HEK293 (cell line): ENCODE measurements around the gene GRID2.

Source experiments
- KLF9 ChIP-seq: fragments of 450-650 bp; formaldehyde crosslinking; IDR thresholded peaks from 2 replicates; pipeline ENCODE4 v1.5.1; 2016; ENCODE audit warnings: missing biosample characterization, missing genetic modification characterization, low read depth
- MYNN ChIP-seq: fragments of 450-650 bp; formaldehyde crosslinking; IDR thresholded peaks from 2 replicates; pipeline ENCODE4 v1.5.1; 2016; ENCODE audit warnings: missing biosample characterization, missing genetic modification characterization, borderline replicate concordance
- SCRT2 ChIP-seq: fragments of 450-650 bp; formaldehyde crosslinking; IDR thresholded peaks from 2 replicates; pipeline ENCODE4 v1.5.1; 2016; ENCODE audit warnings: missing biosample characterization, missing genetic modification characterization
- SETDB1 ChIP-seq: IDR thresholded peaks from one replicate; pipeline ENCODE4 v1.6.1; 2017; ENCODE audit warnings: mild to moderate bottlenecking, low read length, moderate library complexity, mixed read lengths; ENCODE audit not compliant: insufficient read length
- YY1 ChIP-seq: fragments of 450-650 bp; formaldehyde crosslinking; IDR thresholded peaks from 2 replicates; pipeline ENCODE4 v1.5.1; 2018; ENCODE audit warnings: missing biosample characterization, missing genetic modification characterization
- ZNF37A ChIP-seq: fragments of 450-650 bp; IDR thresholded peaks from 2 replicates; pipeline ENCODE4 v1.5.1; 2018; ENCODE audit warnings: missing biosample characterization, missing genetic modification characterization
- ZNF544 ChIP-seq: fragments of 450-650 bp; formaldehyde crosslinking; IDR thresholded peaks from 2 replicates; pipeline ENCODE4 v1.5.0; 2017; ENCODE audit warnings: missing biosample characterization, missing genetic modification characterization
- ZNF624 ChIP-seq: fragments of 450-650 bp; formaldehyde crosslinking; IDR thresholded peaks from 2 replicates; pipeline ENCODE4 v1.5.1; 2017; ENCODE audit warnings: missing biosample characterization, missing genetic modification characterization
- TF ChIP-seq, protein P1 (sequence below): fragments of 450-650 bp; formaldehyde crosslinking; IDR thresholded peaks from 2 replicates; pipeline ENCODE4 v1.5.1; 2016; ENCODE audit warnings: missing biosample characterization, missing genetic modification characterization
- TF ChIP-seq, protein P2 (sequence below): fragments of 450-650 bp; formaldehyde crosslinking; IDR thresholded peaks from 2 replicates; pipeline ENCODE4 v1.5.1; 2016; ENCODE audit warnings: missing biosample characterization, missing genetic modification characterization
- TF ChIP-seq, protein P3 (sequence below): fragments of 450-650 bp; formaldehyde crosslinking; IDR thresholded peaks from 2 replicates; pipeline ENCODE4 v1.5.1; 2016; ENCODE audit warnings: missing biosample characterization, missing genetic modification characterization
- TF ChIP-seq, protein P4 (sequence below): sonication (generic); formaldehyde crosslinking; IDR thresholded peaks from 2 replicates; pipeline ENCODE4 v1.8.1; 2022; ENCODE audit warnings: mild to moderate bottlenecking, moderate library complexity, missing genetic modification reagents
- TF ChIP-seq, protein P5 (sequence below): fragments of 450-650 bp; formaldehyde crosslinking; IDR thresholded peaks from 2 replicates; pipeline ENCODE4 v1.5.1; 2017; ENCODE audit warnings: missing biosample characterization, missing genetic modification characterization
- TF ChIP-seq, protein P6 (sequence below): fragments of 450-650 bp; formaldehyde crosslinking; IDR thresholded peaks from 2 replicates; pipeline ENCODE4 v1.5.1; 2016; ENCODE audit warnings: missing biosample characterization, missing genetic modification characterization

DNA sequence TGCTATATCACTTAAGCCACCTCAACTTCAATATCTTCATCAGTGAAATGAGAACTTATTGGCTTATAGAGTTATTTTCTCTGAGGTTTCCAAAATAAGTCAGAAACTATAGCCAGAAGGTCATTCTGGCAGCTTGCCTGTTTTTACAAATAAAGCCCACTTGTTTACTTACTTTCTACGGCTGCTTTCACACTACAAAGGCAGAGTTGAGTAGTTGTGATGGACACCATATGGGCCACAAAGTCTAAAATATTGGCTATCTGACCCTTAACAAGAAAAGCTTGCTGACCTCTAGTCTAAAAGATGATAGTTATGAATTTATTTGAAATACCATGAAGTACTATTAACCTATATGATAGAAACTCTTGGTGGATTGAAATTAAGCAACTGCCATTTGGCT is 1457.5 kb downstream of the GRID2 start:
- TF ChIP-seq KLF9 (tag by site-specific recombination) (no peak), SETDB1 (no peak), MYNN (tag by site-specific recombination) (no peak), ZNF624 (tag by site-specific recombination) (no peak), ZNF37A (no peak), YY1 (no peak), SCRT2 (no peak), ZNF544 (tag by site-specific recombination) (no peak)
- TF ChIP-seq, protein P1, sequence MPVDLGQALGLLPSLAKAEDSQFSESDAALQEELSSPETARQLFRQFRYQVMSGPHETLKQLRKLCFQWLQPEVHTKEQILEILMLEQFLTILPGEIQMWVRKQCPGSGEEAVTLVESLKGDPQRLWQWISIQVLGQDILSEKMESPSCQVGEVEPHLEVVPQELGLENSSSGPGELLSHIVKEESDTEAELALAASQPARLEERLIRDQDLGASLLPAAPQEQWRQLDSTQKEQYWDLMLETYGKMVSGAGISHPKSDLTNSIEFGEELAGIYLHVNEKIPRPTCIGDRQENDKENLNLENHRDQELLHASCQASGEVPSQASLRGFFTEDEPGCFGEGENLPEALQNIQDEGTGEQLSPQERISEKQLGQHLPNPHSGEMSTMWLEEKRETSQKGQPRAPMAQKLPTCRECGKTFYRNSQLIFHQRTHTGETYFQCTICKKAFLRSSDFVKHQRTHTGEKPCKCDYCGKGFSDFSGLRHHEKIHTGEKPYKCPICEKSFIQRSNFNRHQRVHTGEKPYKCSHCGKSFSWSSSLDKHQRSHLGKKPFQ (tag by site-specific recombination), result no peak
- TF ChIP-seq, protein P2, sequence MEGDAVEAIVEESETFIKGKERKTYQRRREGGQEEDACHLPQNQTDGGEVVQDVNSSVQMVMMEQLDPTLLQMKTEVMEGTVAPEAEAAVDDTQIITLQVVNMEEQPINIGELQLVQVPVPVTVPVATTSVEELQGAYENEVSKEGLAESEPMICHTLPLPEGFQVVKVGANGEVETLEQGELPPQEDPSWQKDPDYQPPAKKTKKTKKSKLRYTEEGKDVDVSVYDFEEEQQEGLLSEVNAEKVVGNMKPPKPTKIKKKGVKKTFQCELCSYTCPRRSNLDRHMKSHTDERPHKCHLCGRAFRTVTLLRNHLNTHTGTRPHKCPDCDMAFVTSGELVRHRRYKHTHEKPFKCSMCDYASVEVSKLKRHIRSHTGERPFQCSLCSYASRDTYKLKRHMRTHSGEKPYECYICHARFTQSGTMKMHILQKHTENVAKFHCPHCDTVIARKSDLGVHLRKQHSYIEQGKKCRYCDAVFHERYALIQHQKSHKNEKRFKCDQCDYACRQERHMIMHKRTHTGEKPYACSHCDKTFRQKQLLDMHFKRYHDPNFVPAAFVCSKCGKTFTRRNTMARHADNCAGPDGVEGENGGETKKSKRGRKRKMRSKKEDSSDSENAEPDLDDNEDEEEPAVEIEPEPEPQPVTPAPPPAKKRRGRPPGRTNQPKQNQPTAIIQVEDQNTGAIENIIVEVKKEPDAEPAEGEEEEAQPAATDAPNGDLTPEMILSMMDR (tag by site-specific recombination), result no peak
- TF ChIP-seq, protein P3, sequence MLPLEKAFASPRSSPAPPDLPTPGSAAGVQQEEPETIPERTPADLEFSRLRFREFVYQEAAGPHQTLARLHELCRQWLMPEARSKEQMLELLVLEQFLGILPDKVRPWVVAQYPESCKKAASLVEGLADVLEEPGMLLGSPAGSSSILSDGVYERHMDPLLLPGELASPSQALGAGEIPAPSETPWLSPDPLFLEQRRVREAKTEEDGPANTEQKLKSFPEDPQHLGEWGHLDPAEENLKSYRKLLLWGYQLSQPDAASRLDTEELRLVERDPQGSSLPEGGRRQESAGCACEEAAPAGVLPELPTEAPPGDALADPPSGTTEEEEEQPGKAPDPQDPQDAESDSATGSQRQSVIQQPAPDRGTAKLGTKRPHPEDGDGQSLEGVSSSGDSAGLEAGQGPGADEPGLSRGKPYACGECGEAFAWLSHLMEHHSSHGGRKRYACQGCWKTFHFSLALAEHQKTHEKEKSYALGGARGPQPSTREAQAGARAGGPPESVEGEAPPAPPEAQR (tag by site-specific recombination), result no peak
- TF ChIP-seq, protein P4, sequence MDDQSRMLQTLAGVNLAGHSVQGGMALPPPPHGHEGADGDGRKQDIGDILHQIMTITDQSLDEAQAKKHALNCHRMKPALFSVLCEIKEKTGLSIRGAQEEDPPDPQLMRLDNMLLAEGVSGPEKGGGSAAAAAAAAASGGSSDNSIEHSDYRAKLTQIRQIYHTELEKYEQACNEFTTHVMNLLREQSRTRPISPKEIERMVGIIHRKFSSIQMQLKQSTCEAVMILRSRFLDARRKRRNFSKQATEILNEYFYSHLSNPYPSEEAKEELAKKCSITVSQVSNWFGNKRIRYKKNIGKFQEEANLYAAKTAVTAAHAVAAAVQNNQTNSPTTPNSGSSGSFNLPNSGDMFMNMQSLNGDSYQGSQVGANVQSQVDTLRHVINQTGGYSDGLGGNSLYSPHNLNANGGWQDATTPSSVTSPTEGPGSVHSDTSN (CRISPR knock-in tag), result no peak
- TF ChIP-seq, protein P5, sequence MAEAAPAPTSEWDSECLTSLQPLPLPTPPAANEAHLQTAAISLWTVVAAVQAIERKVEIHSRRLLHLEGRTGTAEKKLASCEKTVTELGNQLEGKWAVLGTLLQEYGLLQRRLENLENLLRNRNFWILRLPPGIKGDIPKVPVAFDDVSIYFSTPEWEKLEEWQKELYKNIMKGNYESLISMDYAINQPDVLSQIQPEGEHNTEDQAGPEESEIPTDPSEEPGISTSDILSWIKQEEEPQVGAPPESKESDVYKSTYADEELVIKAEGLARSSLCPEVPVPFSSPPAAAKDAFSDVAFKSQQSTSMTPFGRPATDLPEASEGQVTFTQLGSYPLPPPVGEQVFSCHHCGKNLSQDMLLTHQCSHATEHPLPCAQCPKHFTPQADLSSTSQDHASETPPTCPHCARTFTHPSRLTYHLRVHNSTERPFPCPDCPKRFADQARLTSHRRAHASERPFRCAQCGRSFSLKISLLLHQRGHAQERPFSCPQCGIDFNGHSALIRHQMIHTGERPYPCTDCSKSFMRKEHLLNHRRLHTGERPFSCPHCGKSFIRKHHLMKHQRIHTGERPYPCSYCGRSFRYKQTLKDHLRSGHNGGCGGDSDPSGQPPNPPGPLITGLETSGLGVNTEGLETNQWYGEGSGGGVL (tag by site-specific recombination), result no peak
- TF ChIP-seq, protein P6, sequence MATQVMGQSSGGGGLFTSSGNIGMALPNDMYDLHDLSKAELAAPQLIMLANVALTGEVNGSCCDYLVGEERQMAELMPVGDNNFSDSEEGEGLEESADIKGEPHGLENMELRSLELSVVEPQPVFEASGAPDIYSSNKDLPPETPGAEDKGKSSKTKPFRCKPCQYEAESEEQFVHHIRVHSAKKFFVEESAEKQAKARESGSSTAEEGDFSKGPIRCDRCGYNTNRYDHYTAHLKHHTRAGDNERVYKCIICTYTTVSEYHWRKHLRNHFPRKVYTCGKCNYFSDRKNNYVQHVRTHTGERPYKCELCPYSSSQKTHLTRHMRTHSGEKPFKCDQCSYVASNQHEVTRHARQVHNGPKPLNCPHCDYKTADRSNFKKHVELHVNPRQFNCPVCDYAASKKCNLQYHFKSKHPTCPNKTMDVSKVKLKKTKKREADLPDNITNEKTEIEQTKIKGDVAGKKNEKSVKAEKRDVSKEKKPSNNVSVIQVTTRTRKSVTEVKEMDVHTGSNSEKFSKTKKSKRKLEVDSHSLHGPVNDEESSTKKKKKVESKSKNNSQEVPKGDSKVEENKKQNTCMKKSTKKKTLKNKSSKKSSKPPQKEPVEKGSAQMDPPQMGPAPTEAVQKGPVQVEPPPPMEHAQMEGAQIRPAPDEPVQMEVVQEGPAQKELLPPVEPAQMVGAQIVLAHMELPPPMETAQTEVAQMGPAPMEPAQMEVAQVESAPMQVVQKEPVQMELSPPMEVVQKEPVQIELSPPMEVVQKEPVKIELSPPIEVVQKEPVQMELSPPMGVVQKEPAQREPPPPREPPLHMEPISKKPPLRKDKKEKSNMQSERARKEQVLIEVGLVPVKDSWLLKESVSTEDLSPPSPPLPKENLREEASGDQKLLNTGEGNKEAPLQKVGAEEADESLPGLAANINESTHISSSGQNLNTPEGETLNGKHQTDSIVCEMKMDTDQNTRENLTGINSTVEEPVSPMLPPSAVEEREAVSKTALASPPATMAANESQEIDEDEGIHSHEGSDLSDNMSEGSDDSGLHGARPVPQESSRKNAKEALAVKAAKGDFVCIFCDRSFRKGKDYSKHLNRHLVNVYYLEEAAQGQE (tag by site-specific recombination), result no peak
